RWPE2 (cell line): ENCODE data around the gene SPOUT1.

Source experiments
- ATAC-seq: fragments of 200-7000 bp; cut with Tn5 transposase; 3 replicates; pipeline ENCODE4 v1.9.1; 2021; ENCODE audit warnings: low read depth
- DNase-seq: peaks from one replicate; pipeline ENCODE4 v3.0.0-alpha.2; 2020; ENCODE audit warnings: low spot score
- H3K27ac ChIP-seq: fragments of 450-650 bp; 2 replicates; pipeline ENCODE4 v1.5.1; 2017; ENCODE audit warnings: mild to moderate bottlenecking; ENCODE audit not compliant: poor library complexity, severe bottlenecking
- H3K27me3 ChIP-seq: fragments of 250-450 bp; sonication (Bioruptor Pico); 2 replicates; pipeline ENCODE4 v1.5.1; 2021; ENCODE audit warnings: mild to moderate bottlenecking, moderate library complexity; ENCODE audit not compliant: insufficient read depth, poor library complexity, severe bottlenecking
- H3K36me3 ChIP-seq: fragments of 250-450 bp; sonication (Bioruptor Pico); 2 replicates; pipeline ENCODE4 v1.5.1; 2020; ENCODE audit warnings: low read depth, mild to moderate bottlenecking, moderate library complexity
- H3K4me1 ChIP-seq: fragments of 250-450 bp; sonication (Bioruptor Pico); 2 replicates; pipeline ENCODE4 v1.5.1; 2021; ENCODE audit warnings: mild to moderate bottlenecking, moderate library complexity; ENCODE audit not compliant: insufficient read depth, poor library complexity, severe bottlenecking
- H3K4me3 ChIP-seq: fragments of 250-450 bp; sonication (Bioruptor Pico); 2 replicates; pipeline ENCODE4 v1.5.1; 2021; ENCODE audit warnings: mild to moderate bottlenecking, moderate library complexity; ENCODE audit not compliant: severe bottlenecking
- H3K9me3 ChIP-seq: fragments of 250-450 bp; sonication (Bioruptor Pico); 2 replicates; pipeline ENCODE4 v1.5.1; 2021; ENCODE audit warnings: mild to moderate bottlenecking, moderate library complexity; ENCODE audit not compliant: severe bottlenecking
- CTCF ChIP-seq: fragments of 450-650 bp; IDR thresholded peaks from one replicate; pipeline ENCODE4 v1.5.1; 2017; ENCODE audit warnings: mild to moderate bottlenecking, moderate library complexity; ENCODE audit not compliant: poor library complexity, severe bottlenecking

SPOUT1 gene

GRCh38 chr9:128822407-128823042, 7.1 kb downstream of the SPOUT1 start:
- no peaks in the 10 kb centered on the region for H3K27me3 ChIP-seq
- H3K27ac ChIP-seq, result no peak overlapping the region
- H3K36me3 ChIP-seq, result peaks cover 48% of the 10 kb centered on the region
- H3K4me3 ChIP-seq, result no peak overlapping the region
- ATAC-seq, result no peak
- TF ChIP-seq CTCF, result no peak
- H3K4me1 ChIP-seq, result no peaks in the 10 kb centered on the region
- H3K9me3 ChIP-seq, result no peaks in the 10 kb centered on the region
- no peak for DNase-seq

GRCh38 chr9:128821584-128822406, 7.8 kb downstream of the SPOUT1 start:
- Histone ChIP-seq H3K27ac (no peak overlapping the region), H3K4me3 (no peak overlapping the region), H3K27me3 (no peaks in the 10 kb centered on the region), H3K4me1 (no peaks in the 10 kb centered on the region), H3K9me3 (no peaks in the 10 kb centered on the region), H3K36me3 (peaks cover 41% of the 10 kb centered on the region)
- ATAC-seq (no peak), DNase-seq (no peak)
- no peak for TF ChIP-seq CTCF

- Histone ChIP-seq H3K4me3 (no peak overlapping the region), H3K36me3 (peaks cover 32% of the 10 kb centered on the region), H3K27ac (no peak overlapping the region), H3K9me3 (no peaks in the 10 kb centered on the region), H3K4me1 (no peaks in the 10 kb centered on the region), H3K27me3 (no peaks in the 10 kb centered on the region)
- no peak for DNase-seq
- no peak for TF ChIP-seq CTCF
- ATAC-seq, result no peak
Measured at GRCh38 chr9:128820665-128821583, 8.7 kb downstream of the SPOUT1 start.

- no peaks in the 10 kb centered on the region for H3K9me3 ChIP-seq
- no peak for DNase-seq
- no peak for TF ChIP-seq CTCF
- peaks cover 23% of the 10 kb centered on the region for H3K36me3 ChIP-seq
- no peak overlapping the region for H3K4me3 ChIP-seq
- no peaks in the 10 kb centered on the region for H3K4me1 ChIP-seq
- no peak overlapping the region for H3K27ac ChIP-seq
- no peaks in the 10 kb centered on the region for H3K27me3 ChIP-seq
- ATAC-seq, result no peak
Measured at GRCh38 chr9:128819716-128820664, 9.6 kb downstream of the SPOUT1 start.
